HG02610 (cell line): Measurements from ENCODE around the gene CCNY.

Source experiments
- ATAC-seq: cut with Tn5 transposase; IDR thresholded peaks from one replicate; pipeline ENCODE4 v1.9.1; 2021; ENCODE audit warnings: mild to moderate bottlenecking, moderate library complexity; ENCODE audit not compliant: unreplicated experiment

The CCNY gene

GRCh38 chr10:35608328-35608672 lies 272.0 kb downstream of the CCNY start:
- ATAC-seq: no peak

- no peak for ATAC-seq
Observed at GRCh38 chr10:35611750-35612149, 275.4 kb downstream of the CCNY start.

- ATAC-seq: no peak
Observed at GRCh38 chr10:35612385-35613106, 276.2 kb downstream of the CCNY start.

- no peak for ATAC-seq
Observed at GRCh38 chr10:35613107-35613440, 276.8 kb downstream of the CCNY start.

GRCh38 chr10:35613597-35614226 lies 277.4 kb downstream of the CCNY start:
- ATAC-seq: no peak

- ATAC-seq: no peak
Observed at GRCh38 chr10:35614312-35614711, 278.0 kb downstream of the CCNY start.
